Fibroblast of the aortic adventitia (primary cell): ENCODE data around the gene TBL1XR1. TPM values are rescaled to one million over a fixed set of nuclear protein-coding genes. Genes with fewer than 3 reads are reported as not detected.

Experiments used
- DNase-seq: peaks from one replicate; pipeline ENCODE4 v3.0.0-alpha.2; 2010; ENCODE audit warnings: low read depth
- H3K4me3 ChIP-seq: 2 replicates; pipeline ENCODE4 v1.5.1; 2011; ENCODE audit warnings: low read depth, mild to moderate bottlenecking, control low read depth, low read length, moderate library complexity
- CTCF ChIP-seq: IDR thresholded peaks from 2 replicates; pipeline ENCODE4 v1.5.1; 2011; ENCODE audit warnings: mild to moderate bottlenecking, low read length, control low read depth, inconsistent platforms; ENCODE audit not compliant: insufficient read depth
- total RNA-seq: library from RNA; depleted of rRNA; stranded (reverse); fragments of >200 nt; gene quantifications from 2 replicates; pipeline ENCODE4 v1.2.3, GENCODE V29; 2012; ENCODE audit warnings: low replicate concordance

Gene TBL1XR1
- total RNA-seq, 1 donor, result 171 TPM

- no peak for TF ChIP-seq CTCF
- H3K4me3 ChIP-seq, result no peak overlapping the region
- DNase-seq, result no peak
Measured at GRCh38 chr3:177045767-177046166, 151.5 kb downstream of the TBL1XR1 start.

DNA sequence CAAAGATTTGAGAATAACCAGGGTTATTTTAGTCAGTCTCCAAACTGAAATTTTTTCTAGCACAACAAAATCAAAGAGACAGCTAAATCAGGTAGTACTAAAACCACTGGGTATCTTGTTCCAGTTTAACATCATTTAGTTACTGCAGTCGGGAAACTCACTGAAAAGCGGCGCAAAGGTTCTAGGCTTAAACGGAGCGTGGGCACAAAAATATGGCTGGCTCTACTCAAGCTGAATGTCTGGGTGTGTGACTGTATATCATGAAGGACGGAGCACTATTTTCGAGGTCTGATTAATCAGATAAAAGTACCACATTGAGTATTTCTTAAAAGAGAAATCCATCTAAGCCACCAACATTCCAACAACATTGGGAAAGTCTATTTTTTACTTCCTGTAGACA, 152.1 kb downstream of the TBL1XR1 start:
- no peak for DNase-seq
- no peak overlapping the region for H3K4me3 ChIP-seq
- no peak for TF ChIP-seq CTCF

GRCh38 chr3:177041730-177042551, 155.3 kb downstream of the TBL1XR1 start:
- no peak for DNase-seq
- no peak for TF ChIP-seq CTCF
- no peak overlapping the region for H3K4me3 ChIP-seq

- H3K4me3 ChIP-seq, result no peak overlapping the region
- peak; percentile 71 for DNase-seq
- TF ChIP-seq CTCF, result no peak
Measured at GRCh38 chr3:177041021-177041729, 156.1 kb downstream of the TBL1XR1 start.

DNA sequence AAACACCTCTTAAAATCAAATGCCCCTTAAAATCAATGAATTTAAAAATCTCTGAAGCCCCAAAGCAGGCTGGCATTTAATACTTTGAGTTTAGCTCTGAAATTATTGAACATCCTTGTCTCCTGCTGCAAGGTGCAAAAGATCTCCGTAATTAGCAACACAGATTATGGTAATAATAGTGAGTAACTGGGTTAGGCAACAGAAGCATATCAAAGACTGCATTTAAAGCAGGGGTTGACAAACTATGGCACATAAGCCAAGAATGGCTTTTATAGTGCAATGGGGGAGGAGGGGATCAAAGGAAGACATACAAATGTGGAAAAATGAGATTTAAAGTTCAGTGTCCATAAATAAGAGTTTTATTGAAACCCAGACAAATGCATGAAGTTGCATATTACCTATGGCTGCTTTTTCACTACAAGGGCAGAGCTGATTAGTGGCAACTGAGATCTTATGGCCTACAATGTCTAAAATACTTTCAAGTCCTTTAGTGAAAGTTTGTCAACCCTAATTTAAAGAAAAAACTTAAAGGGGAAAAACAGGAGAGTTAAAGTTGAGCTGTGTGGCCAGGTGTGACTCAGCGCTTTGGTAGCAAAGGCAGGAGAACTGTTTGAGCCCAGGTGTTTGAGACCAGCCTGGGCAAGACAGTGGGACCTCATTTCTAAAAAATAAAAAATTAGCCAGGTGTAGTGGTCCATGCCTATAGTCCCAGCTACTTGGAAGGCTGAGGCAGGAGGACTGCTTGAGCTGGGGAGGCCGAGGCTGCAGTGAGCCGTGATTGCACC, 157.6 kb downstream of the TBL1XR1 start:
- no peak overlapping the region for H3K4me3 ChIP-seq
- TF ChIP-seq CTCF, result no peak
- DNase-seq, result no peak

DNA sequence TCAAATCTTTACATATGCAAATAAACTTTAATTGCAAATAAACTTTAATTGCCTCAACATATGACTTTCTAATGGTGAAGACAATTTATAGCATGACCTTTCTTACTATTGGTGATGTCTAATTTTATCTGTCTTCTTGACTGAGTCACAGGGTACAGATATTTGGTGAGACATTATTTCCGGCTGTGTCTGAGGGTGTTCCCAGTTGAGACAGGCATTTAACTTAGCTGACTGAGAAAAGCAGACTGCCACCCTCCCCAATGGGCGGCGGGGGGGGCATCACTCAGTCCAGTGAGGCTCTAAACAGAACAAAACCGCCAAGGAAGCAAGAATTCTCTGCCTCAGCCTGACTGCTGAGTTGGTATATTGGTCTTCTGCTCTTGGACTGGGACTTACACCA, 160.0 kb downstream of the TBL1XR1 start:
- DNase-seq, result no peak
- TF ChIP-seq CTCF, result no peak
- no peak overlapping the region for H3K4me3 ChIP-seq
